GM21515 (cell line): Measurements from ENCODE around the gene WDR1.

Experiments used
- ATAC-seq: cut with Tn5 transposase; IDR thresholded peaks from one replicate; pipeline ENCODE4 v1.9.1; 2021; ENCODE audit not compliant: unreplicated experiment

Gene WDR1

DNA sequence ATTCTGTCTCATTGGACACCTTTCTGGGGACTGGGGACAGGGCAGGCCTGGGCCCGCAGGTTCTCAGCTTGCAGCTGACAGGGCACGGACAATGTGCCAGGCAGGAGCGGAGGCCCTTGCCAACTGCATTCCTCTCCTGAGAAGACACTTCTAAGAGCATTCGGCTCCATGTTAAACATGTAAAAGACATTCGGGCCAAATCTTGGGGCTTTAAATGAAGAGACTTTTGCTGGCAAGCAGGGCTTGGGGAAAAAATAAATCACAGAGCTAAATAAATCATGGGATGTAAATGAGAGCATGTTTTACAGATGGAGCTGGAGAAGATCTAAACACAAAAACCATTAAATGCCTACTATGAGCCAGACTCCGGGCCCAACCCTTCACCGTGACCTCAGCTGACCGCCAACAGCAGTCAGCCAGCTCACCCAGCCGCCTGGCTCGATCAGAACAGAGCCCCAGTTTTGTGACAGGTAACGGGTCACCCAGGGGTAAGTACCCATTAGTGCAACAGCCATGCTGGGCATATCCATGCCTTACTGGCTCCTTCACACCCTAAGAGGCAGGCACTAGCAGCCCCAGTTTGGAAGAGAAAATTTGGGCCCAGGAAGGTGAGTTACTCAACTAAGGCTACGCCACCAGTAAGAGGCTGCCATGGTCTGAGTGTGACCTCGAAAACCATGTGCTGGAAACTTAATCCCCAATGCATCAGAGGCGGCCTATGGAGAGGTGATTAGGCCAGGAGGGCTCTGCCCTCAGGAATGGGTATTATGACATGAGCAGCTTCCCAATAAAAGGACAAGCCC is 14.7 kb downstream of the WDR1 start:
- no peak for ATAC-seq

DNA sequence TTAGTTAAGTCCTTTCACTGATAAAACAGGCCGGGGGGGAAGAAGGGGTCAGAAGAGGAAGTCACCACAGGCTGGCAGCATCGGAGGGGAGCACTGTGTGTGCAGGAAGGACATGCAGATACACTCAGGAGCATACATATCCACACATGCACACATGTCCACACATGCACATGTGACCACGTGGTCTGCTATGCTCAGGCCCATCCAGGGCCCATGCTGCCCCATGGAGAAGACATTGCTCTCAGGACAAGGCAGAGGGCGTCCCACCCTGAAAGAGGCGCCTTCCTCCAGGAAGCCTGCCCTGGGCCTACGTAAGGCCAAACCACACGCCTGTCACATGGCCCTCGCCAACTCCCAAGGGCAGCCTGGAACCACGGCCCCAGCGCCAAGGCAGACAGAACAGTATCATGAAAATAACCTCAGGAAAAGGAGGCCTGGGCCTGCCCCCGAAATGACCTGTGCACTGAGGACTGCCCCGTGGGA is 15.8 kb downstream of the WDR1 start:
- ATAC-seq, result no peak

DNA sequence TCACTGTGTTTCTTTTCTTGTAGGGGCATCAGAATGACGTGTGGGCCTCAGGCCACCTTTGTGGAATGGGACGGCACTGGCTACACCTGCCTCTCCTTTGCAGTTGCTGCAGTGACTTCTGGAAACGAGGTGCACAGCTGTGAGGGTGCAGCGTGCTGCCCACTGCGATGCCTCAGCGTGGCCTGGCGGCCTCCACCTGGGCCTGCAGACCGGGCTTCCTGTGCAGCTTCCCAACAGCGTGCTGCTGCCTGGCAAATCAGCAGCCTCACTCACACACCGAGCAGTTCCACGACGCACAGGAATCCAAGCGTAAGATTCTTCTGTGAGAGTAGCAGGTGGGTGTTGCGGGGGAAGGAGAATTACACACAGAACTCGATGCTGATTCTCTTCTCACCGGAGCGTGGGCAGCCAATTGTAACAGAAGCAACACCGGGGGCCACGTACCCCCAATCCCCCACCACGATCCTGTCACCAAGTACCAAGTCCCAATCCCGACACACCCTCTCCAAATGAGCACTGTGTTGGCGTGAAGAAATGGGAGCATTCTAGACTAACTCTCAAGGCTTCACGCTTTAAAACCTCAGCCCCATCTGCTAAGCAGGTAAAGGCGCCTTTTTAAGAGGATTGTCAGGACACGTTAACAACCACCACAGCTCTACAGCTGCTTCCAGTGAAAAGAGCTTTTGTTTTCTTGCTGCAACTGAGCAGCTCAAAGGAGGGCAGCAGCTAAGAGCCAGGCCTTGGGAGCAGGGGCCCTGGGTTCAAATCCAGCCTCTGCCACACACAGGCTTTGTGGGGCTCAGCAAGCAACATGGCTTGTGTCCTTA is 16.9 kb downstream of the WDR1 start:
- no peak for ATAC-seq

DNA sequence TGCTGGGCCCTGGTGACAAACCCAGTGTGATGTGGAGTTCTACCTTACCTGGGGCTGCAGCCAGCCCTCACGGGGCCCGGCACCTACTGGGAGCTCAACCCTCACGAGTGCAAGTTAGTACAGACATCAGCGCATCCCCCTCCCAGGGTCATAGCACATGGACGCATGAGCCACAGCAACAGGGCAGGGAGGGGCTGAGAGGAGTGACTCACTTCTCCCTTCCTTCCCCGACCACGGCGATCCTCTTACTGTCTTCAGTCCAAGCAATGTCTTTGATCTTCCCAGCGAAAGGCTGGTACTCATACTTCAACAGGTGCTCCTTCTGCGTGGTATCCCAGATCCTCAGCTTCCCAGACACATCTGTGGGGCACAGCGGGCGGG is 17.8 kb downstream of the WDR1 start:
- no peak for ATAC-seq

DNA sequence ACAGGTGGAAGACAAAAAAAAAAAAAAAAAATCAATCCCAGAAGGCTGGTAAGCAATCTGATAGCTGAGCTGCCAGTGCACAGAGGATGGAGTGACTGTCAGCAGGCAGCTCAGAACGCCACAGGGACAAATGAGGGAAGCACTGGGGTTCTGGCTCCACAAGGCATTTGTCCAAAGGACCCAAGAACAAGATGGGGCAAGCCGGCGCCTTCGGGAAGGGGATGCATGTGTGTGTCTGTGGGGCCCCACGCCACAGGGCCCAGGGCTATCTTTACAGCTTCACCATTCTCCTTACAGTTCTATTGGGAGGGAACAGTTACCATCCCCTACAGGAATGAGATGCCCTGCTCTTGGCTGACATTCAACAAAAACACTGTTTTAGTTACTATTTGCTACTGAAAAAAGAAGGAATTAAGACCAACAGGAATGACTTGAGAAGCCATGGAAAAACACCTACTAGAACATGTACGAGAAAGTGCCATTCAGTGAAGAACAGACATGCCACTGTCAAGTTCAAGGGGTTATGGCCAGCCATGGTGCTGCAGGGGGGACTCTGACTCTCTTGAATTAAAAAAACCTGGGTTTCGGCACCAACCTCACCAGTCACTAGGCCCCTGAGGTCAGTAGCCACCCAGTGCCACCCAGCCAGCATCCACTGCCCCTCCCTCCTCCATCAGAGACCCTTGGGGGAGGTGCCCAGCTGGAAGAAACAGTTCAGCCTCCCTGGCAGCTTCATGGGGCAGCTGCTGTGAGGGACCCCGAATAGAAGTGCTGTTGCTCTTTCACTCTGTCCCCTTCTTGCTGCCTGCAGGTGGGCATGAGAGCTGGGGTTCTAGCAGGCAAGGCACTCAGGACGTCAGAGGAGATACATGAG is 18.5 kb downstream of the WDR1 start:
- no peak for ATAC-seq

DNA sequence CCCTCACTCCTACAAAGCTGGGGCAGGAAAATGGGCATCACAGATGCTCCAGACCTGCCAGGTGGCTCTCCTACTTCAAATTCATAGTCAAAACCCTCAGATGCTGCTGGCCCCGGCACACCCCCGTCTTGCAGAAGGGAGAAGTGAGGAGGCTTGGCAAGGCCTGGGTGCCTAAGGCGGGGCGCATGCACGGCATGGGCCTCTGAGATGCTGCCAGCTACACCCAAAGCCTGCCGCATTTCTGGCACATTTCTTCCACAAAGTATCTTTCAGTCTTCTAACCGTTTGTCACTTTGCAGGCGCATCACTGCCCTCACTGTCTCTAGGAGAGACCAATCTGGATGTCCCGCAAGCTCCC is 19.6 kb downstream of the WDR1 start:
- no peak for ATAC-seq

DNA sequence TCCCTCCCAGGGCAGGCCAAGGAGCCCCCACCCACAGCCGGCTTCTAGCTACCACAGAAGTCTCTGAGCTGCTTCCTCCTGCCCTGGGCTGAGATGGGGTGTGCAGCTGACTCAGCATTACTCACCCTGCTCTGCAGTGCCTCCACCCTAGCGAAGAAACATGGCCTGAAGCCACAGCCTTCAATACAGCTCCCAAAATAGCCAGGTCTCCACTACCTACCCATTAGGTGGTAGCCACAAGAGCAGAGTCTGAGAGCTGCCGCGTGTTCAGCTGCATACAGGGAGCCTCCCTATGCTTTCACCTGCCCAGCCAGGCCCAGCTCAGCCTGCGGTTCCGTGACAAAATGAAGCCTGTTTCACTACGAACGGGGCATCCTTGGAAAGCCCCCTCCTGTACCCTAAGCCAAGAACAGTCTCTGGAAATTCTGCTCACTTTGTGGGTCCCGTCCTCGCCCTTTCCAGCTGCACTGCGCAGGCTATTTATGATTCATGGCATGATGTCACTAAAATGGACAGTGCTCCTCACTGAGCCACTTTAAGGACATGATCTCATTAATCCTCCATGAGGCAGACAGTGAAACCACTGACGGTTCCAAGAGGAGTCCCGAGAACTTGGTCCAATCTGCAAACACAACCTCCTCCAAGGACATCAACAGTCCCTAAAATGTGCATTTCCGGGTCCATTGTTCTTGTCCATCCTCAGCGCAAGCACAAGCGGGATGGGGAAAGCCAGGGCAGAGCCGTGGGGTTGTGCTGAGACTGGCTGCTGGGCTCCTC is 20.2 kb downstream of the WDR1 start:
- peak; percentile 75 for ATAC-seq

DNA sequence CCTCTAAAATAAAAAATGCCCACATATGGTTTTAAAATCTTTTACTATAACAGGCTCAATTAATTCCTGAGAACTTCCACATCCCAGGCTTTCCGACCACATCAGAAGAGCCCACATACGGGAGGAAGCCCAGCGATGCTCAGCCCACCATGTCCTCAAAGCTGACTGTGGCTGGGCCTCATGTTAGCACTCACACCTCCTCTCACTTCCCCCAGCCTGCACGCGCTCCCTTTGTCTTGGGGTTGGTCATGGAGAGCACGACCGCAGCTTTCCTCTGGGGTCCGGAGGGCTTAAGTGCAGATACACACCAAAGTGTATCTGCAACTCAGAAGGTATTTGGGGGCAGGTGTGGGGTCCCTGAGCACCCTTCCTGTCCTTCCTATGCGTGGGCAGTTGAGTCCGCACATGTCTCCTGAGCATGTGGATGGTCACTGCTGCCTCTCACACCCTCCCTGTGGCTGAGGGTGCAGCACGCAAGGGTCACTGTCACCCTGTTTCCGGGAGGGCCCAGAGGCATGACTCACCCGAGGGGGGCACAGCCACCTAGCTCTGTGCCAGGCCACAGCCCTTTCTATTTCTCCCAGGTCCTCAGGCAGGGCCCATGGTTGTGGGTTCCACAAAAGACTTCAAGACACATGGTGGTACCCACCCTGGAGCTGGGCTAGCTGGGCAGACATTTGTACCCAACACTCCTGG is 21.2 kb downstream of the WDR1 start:
- no peak for ATAC-seq

DNA sequence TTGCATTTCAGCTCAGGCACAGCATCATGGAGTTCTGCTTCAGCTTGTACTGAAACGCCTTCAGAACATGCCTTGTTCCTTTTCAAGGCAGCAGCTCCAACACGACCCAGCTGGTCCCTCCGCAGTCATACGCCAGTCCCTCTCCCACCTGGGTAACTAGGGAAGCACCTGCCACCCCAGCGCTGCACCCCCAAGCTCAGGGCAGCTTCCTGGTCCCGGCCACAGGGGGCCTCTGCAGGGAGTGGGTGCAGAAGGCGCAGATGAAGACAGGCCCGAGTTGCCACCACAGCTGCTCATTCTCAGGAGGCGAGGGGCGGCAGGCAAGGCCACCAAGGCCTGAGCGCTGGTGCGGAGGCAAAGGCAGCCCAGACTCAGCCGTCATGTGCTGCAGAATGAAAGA is 21.8 kb downstream of the WDR1 start:
- no peak for ATAC-seq

DNA sequence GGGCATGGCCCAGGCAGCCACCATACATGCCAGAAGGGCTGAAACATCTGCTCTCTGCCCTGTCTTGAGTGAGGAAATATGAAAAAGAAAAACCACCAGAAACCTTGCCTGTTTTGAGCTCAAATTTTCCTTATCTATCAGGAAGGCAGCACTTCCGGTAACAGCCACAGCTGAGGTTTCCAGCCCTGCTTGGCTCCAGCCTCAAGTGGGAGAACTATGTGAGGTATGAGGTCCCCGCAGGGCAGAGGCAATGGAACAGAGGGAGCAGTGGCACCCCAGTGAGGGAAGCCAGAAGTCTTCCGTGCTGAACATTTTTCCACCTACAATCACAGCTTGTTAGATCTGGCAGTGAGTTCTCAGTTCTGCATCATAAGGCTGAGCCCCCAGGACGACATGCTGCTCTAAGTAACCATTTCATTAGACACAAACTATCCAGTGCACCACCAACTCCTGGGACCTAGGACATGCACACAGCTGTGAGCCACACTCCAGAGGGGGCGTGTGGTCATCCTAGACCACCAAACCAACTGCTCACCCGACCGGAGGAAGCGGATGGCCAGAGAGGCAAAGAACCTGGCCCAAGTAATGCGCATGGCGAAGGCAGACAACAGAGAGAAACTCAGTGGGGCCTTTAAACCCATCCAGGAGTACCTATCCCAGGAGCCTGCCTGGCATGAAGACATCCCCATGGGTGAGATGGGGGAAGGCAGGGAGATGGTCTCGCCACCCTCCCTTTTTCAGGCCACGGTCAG is 22.6 kb downstream of the WDR1 start:
- ATAC-seq, result no peak

DNA sequence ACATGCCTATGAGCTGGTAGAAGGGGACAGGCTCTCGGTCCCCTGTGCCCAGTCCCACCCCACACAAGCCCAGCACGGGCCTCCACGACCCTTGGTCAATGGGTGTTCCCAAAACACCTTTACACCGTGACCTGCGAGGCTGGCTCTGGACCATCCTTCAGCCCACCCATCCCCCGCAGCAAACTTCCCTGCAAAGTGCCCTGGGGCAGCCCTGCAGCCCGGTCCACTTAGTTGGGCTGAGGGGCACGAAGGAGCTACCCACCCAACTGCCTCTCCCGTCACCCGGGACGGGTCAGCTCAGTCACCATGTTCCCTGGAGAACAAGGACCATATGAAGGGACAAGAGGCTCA is 23.4 kb downstream of the WDR1 start:
- ATAC-seq, result no peak

DNA sequence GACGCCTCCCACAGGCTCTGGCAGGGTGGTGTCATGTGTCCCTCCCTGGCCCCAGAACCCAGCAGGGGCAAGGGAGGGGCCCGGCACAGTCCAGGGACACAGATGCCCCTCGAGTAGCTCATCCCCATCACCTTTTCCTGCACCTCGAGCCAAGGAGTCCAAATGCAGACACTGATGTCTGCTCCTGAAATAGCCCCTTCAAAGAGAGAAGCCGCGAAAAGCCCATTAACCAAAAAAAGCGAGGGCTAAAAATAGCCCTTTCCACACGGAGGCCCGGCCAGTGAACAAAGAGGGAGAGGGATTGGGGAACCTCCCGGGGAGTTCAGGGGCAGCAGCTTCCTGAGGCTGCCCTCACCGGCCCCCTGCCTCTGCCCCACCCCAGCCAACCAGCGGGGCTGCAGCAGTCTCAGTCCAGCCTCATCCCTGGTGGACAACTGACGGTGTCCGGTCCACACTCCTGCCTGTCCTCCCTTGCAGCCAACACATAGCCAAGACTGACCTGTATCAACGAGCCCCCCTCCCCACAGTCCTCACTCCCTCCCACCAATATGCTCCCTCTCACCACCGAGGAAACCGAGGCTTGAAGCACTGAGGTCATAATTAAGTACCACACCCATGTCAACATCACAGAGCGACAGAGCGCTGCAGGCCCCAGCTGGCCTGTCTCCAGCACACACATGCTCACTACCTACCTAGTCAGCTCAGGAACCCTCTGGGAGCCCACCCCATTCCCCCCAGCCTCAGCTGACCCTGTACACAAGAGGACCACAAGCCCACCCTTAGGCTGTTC is 23.9 kb downstream of the WDR1 start:
- ATAC-seq, result no peak

DNA sequence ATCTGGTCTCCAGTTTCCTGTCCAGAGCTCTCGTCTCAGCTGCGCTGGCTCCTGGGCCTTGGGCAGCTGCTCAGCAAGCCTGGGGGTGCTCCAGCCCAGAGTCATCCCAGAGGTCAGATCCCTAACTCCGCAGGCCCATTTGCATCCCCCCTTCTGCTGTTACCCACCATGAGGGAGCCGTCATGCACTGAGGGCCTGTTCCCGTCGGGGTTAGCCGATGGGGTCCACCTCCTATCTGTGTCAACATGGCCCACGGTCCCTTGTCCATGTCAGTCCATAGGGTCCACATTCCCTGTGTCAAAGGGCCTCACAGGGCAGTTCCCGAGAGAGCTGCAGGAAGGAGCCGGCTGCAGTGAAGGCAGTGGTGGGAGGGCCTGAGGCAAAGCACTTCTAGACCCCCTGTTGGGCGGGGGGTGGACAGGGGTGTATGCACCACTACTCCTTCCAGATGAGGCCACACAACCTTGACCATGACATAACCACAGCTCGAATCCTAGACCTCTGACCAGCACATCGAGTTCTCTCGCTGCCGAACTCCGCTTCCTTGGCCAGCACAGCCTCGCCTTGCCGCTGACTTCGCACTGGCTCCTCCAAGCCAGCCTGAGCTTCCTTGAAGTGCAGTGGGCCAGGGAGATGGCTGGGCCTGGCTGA is 24.9 kb downstream of the WDR1 start:
- no peak for ATAC-seq

DNA sequence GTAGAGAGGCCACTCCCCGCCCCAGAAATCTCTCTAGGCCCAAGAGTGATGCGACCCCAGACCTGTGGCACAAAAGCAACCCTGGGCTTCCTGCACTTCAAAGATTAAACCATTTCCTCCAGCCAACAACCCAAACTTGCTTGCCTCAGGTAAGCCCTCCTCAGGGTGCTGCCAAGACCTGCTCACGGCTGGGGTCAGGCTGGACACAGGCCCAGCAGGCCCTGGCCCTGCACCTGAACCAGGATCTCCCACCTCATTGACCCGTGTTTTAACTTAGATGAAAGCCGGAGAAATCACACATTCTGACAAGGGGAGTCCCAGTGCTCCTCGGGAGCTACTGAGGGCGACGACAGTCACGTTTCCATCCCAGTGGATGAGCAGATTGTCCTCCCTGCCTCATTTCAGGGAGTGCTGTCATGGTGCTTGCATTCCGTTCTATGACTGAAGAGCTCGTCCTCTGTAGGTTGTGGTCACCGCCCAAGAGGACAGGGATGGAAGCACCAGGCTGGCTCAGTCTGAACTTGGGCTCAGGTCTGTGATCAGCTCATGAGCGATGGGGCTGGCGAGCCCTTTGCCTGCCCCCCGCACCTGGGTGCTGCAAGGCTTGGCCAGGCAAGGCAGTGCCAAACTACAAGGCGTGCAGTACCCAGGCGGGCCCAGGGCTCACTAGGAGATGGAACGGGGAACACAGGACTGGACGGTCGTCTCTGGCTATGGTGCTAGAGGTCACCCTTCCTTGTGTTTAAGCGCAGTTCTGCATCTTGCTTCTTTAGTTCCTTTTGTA is 25.9 kb downstream of the WDR1 start:
- ATAC-seq, result no peak

DNA sequence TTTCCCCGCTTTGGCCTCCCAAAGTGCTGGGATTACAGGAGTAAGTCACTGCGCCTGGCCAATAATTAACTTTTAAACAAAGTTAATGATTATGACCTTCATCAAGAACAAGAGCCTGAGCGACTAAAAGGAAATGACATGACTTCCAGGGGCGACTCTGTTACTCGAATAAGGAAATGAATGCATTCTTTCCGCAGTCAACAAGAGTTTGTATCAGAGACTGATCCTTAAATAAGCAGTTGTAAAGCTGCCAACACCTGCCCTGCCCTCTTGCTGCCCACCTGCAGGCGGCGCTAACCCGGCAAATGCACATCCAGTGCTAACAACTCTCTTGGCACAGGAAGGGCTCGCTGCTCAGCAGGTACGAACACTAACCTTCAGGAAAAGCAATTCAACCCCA is 27.3 kb downstream of the WDR1 start:
- no peak for ATAC-seq

DNA sequence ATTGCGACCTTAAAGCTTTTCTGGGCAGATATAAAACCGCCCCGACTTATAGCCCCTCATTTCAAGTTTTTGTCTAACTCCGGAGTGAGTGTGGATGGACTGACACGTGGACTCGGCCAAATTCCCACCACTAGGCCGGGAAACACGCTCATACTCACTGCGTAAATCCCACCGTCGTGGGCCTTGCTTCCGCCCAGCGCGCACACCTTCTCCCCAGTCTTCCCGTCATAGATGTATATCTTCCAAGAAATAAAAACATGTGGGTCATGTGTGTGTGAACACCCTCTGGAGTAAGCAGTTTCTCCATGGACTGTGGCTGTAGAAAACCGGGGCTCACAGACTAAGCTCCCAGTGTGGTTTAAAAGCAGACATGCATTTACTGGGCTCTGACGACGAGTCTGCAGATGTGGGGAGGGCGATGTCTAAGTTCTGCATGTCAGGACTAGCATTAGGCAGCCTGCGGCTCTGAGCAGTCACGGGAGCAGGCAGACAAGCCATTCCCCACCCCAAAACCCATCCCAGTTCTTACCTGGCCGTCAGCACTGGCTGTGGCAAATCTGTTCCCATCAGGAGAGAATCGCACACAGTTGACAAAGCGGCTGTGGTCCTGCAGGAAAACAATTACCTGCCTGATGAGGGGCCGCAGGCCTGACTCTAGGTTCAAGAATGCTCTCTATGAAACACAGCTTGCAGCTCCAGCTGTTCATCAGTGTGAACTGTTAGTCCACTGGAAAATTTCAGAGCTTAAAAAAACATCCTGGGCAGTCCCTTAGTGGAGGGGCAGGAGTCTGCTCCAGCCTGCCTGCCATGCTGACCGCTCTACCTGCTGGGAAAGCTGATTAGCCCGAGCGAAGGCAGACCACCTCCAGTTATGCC is 28.2 kb downstream of the WDR1 start:
- no peak for ATAC-seq
